Activated CD8-positive, alpha-beta memory T cell treated with anti-CD3 and anti-CD28 coated beads for 48 hours (primary cell): ENCODE data around the gene PGBD5.

ENCODE experiments used
- DNase-seq, 3 experiments: peaks; one replicate each; pipeline ENCODE4 v3.0.0-alpha.2; 2020; ENCODE audit warnings: low read depth in 2 of 3, low spot score in 2 of 3

Gene PGBD5

GRCh38 chr1:230326971-230327891 is 98.9 kb downstream of the PGBD5 start:
- DNase-seq = no peak

- DNase-seq = no peak
Observed at GRCh38 chr1:230323686-230324085, 102.4 kb downstream of the PGBD5 start.

GRCh38 chr1:230322967-230323547 is 103.1 kb downstream of the PGBD5 start:
- no peak for DNase-seq

GRCh38 chr1:230322421-230322756 is 103.7 kb downstream of the PGBD5 start:
- DNase-seq = no peak

- DNase-seq = no peak
Observed at GRCh38 chr1:230321741-230322420, 104.3 kb downstream of the PGBD5 start.

- no peak for DNase-seq
Observed at GRCh38 chr1:230321341-230321740, 104.8 kb downstream of the PGBD5 start.

GRCh38 chr1:230320804-230321203 is 105.3 kb downstream of the PGBD5 start:
- DNase-seq = no peak

GRCh38 chr1:230319014-230319747 is 107.0 kb downstream of the PGBD5 start:
- no peak for DNase-seq

GRCh38 chr1:230317823-230318819 is 108.0 kb downstream of the PGBD5 start:
- no peak for DNase-seq

- no peak for DNase-seq
Observed at GRCh38 chr1:230316864-230317745, 109.0 kb downstream of the PGBD5 start.

GRCh38 chr1:230315099-230315498 is 111.0 kb downstream of the PGBD5 start:
- no peak for DNase-seq

GRCh38 chr1:230314142-230314470 is 112.0 kb downstream of the PGBD5 start:
- no peak for DNase-seq

- DNase-seq = no peak
Observed at GRCh38 chr1:230313453-230314141, 112.5 kb downstream of the PGBD5 start.

- no peak for DNase-seq
Observed at GRCh38 chr1:230312676-230313075, 113.5 kb downstream of the PGBD5 start.

- DNase-seq = peak; percentile 14 to 47 (median 36)
Observed at GRCh38 chr1:230310381-230311163, 115.6 kb downstream of the PGBD5 start.

GRCh38 chr1:230309646-230310177 is 116.4 kb downstream of the PGBD5 start:
- DNase-seq = no peak

GRCh38 chr1:230308821-230309220 is 117.3 kb downstream of the PGBD5 start:
- DNase-seq = no peak

GRCh38 chr1:230308039-230308438 is 118.1 kb downstream of the PGBD5 start:
- no peak for DNase-seq
